HG03159 (cell line): ENCODE results near the gene MLLT10.
"Not testable (repeated sequence)": the region's sequence is repeated elsewhere in the genome, so short reads cannot be mapped to it uniquely, and the experiment has no call there.

ENCODE experiments used
- ATAC-seq: cut with Tn5 transposase; IDR thresholded peaks from one replicate; pipeline ENCODE4 v1.9.1; 2021; ENCODE audit warnings: mild to moderate bottlenecking, moderate library complexity; ENCODE audit not compliant: unreplicated experiment

The MLLT10 gene

GRCh38 chr10:21574514-21574913 is 40.5 kb downstream of the MLLT10 start:
- ATAC-seq: not testable (repeated sequence)

GRCh38 chr10:21579291-21579690 is 45.3 kb downstream of the MLLT10 start:
- no peak for ATAC-seq

DNA sequence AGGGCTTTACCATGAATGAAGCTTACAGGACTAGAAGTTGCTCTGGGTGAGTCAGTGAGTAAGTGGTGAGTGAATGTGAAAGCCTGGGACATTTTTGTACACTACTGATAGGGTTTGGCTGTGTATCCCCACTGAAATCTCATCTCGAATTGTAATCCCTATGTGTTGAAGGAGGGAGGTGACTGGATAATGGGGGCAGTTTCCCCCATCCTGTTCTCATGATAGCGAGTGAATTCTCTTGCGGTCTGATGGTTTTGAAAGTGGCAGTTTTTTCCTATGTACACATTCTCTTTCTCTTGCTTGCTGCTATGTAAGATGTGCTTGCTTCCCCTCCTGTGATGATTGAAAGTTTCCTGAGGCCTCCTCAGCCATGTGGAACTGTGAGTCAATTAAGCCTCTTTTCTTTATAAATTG is 47.4 kb downstream of the MLLT10 start:
- peak; percentile 85 for ATAC-seq

DNA sequence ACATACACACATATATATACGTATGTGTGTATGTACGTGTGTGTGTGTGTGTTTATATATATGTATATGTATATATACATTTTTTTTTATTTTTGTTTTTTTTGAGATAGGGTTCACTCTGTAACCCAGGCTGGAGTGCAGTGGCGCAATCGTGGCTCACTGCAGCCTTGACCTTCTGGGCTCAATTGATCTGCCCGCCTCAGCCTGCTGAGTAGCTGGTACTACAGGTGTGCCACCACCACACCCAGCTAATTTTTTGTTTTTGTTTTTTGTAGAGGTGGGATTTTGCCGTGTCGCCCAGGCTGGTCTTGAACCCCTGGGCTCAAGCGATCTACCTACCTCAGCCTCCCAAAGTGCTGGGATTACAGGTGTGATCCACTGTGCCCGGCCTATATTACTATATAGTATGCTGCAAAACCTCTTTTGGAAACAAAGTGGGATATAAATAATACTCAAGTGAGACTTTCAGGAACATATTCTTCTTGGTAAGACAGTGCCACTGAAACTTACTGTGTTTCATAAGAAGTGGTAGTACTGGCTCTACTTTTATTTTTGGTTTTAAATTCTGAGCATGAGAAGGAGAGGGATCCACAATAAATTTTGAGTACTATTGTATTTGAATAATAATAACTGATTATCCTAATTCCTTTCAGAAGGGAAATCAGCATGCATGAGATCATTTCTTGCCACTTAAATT is 51.0 kb downstream of the MLLT10 start:
- ATAC-seq: no peak

GRCh38 chr10:21587391-21587790 is 53.4 kb downstream of the MLLT10 start:
- no peak for ATAC-seq

GRCh38 chr10:21588159-21588558 is 54.1 kb downstream of the MLLT10 start:
- ATAC-seq: not testable (repeated sequence)

GRCh38 chr10:21593986-21594385 is 60.0 kb downstream of the MLLT10 start:
- ATAC-seq: no peak

DNA sequence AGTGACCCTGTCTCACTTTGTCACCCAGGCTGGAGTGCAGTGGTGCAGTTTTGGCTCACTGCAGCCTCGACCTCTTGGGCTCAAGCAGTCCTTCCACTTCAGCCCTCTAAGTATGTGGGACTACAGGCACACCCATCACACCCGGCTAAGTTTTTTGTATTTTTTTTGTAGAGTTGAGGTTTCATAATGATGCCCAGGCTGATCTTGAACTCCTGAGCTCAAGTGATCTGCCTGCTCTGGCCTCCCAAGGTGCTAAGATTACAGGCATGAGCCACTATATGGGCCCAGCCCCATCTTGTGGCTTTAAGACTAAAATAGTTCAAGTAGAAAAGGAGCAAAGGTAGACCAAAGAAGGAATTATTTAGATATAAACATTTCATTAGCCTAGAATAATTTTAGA is 65.5 kb downstream of the MLLT10 start:
- no peak for ATAC-seq

- ATAC-seq: no peak
Measured at GRCh38 chr10:21600804-21601433, 66.9 kb downstream of the MLLT10 start.

DNA sequence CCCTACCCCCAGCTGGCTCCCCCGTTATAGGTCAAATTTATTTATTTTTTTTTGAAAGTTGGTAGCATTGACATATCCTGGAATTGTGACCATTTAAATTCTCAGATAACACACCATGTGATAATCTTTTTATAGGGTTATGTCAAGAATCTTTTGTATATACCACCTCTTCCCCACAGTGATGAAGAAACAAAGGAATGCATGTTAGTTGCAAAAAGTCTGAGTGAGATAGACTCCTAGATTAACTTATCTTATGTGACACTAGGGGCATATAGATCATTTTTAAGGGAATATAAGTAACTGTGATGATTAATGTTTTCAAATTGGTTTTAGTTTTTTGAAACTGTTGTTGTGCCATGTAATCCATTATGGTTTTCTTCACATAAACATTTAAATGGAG is 68.3 kb downstream of the MLLT10 start:
- no peak for ATAC-seq

GRCh38 chr10:21603721-21604120 is 69.7 kb downstream of the MLLT10 start:
- no peak for ATAC-seq

- no peak for ATAC-seq
Measured at GRCh38 chr10:21604651-21605050, 70.6 kb downstream of the MLLT10 start.

DNA sequence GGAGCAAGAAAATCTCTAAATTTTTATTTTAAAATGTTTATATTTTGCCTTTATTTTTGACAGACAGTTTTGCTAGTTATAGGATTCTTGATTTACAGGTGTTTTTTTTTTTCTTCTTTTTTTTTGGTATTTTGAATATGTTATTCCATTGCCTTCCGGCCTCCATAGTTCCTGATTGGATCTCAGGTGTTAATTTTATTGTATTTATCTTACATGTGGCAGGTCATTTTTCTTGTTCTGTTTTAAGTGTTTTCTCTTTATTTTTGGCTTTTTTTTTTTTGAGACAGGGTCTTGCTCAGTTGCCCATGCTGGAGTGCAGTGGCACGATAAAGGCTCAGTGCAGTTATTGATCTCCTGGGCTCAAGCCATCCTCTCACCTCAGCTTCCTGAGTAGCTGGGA is 73.9 kb downstream of the MLLT10 start:
- ATAC-seq: no peak

- ATAC-seq: no peak
Measured at GRCh38 chr10:21614000-21614399, 80.0 kb downstream of the MLLT10 start.

- no peak for ATAC-seq
Measured at GRCh38 chr10:21617267-21617666, 83.2 kb downstream of the MLLT10 start.

- no peak for ATAC-seq
Measured at GRCh38 chr10:21623291-21623690, 89.3 kb downstream of the MLLT10 start.

DNA sequence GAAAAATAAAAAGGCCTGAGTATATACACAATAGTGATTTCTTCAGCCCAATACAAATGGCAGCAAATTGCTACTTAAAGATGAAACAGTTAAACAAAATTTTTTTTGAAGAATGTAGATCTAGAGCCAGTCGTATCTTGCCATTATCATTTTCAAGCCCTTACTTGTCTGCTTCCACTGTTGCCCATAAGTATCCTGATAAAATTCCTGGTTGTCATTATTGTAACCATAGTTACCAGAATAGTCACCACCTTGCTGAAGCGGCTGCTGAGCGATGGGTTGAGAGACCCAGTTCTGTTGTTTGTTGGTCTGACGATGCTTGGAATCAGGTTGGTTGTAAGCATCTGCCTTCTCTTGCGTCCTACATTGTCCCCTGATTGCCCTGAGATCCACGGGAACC is 90.4 kb downstream of the MLLT10 start:
- not testable (repeated sequence) for ATAC-seq

DNA sequence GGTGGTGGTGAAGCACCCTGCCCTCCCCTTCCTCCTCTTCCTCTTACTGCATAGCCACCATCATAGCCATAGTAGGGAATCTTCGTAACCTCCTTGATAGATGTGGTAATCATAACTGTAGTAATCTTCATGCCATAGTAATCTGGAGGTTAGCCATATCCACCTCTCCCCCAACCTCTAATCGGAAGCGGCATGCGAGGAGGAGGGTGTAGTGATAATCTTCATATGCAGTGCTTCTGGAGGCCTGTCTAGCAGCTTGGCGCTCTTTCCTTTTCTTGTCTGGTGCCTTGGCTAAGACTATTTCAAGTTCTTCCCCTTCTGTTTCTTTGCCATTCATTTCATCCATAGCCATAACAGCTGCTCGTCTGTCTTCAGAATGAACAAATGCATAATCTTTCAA is 90.9 kb downstream of the MLLT10 start:
- ATAC-seq: no peak

GRCh38 chr10:21625623-21626229 is 91.7 kb downstream of the MLLT10 start:
- no peak for ATAC-seq

GRCh38 chr10:21626457-21627161 is 92.6 kb downstream of the MLLT10 start:
- no peak for ATAC-seq

- ATAC-seq: no peak
Measured at GRCh38 chr10:21627331-21627730, 93.3 kb downstream of the MLLT10 start.

GRCh38 chr10:21628023-21628422 is 94.0 kb downstream of the MLLT10 start:
- no peak for ATAC-seq
